Measurements from ENCODE around the gene MRPL55.

The MRPL55 gene

GRCh38 chr1:228101994-228102790, 6.9 kb downstream of the MRPL55 start:
- peaks cover 3% of the 10 kb centered on the region for H3K79me2 ChIP-seq (ENCODE audit: control insufficient read depth, insufficient read depth, low read length)
- no CpG with 5 or more reads among the region's 73 CpGs for WGBS (ENCODE audit: extremely low coverage, insufficient coverage, low lambda C conversion rate)
- H4K5ac ChIP-seq (ENCODE audit: low read length), result no peak overlapping the region
- no peak overlapping the region for H2AK5ac ChIP-seq (ENCODE audit: low read length)
- peaks cover 5% of the 10 kb centered on the region for H3K79me1 ChIP-seq (ENCODE audit: low read length)
- H3K36me3 ChIP-seq (ENCODE audit: control insufficient read depth, insufficient read depth, low read length), result peaks cover 3% of the 10 kb centered on the region
- H2BK15ac ChIP-seq (replicated peaks; ENCODE audit: low read depth), result no peak overlapping the region
- peak overlapping the region; percentile 83 for H3K56ac ChIP-seq (ENCODE audit: low read length)
- H3K23ac ChIP-seq (ENCODE audit: low read length), result no peak overlapping the region
- no peak overlapping the region for H3K27ac ChIP-seq (ENCODE audit: low read depth, low read length)
- H3K4me3 ChIP-seq (ENCODE audit: low read length), result peak overlapping the region; percentile 67
- peak overlapping the region; percentile 88 for H3K9ac ChIP-seq (ENCODE audit: low read length)
- DNase-seq, result peak; percentile 64
- no peak overlapping the region for H2BK5ac ChIP-seq (ENCODE audit: low read length)
- peak overlapping the region; percentile 24 for H3K18ac ChIP-seq (ENCODE audit: low read length)
- H4K8ac ChIP-seq (ENCODE audit: low read depth, low read length), result no peak overlapping the region
- no peak overlapping the region for H3K4ac ChIP-seq (ENCODE audit: low read depth, low read length)
- no peak overlapping the region for H2BK120ac ChIP-seq (ENCODE audit: low read depth, low read length)
- no peaks in the 10 kb centered on the region for H3K27me3 ChIP-seq (ENCODE audit: insufficient read depth, low read length, poor library complexity)
- peak overlapping the region; percentile 67 for H3K4me2 ChIP-seq (ENCODE audit: low read length)
- H3K4me1 ChIP-seq (ENCODE audit: control insufficient read depth, low read depth, low read length), result peaks cover 1% of the 10 kb centered on the region

DNA sequence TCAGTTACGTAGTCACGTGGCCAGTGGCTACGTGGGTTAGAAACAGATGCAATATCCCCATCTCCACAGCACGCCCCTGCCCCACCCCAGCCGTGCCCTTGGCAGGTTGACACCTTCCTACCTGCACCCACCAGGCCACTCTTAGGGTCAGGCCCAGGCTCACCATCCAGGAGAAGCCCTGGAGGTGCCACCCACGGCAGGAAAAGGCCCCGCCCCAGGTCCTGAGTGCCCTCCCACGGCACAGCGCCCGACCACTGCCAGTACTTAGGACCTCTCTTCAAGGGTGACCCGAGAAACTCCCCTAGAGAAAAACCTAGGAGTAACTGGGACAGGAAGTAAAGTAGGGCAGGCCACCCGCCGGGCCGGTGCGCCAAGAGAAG, 7.5 kb downstream of the MRPL55 start:
- Histone ChIP-seq H2BK5ac (ENCODE audit: low read length) (no peak overlapping the region), H3K36me3 (ENCODE audit: control insufficient read depth, insufficient read depth, low read length) (peaks cover 3% of the 10 kb centered on the region), H4K8ac (ENCODE audit: low read depth, low read length) (no peak overlapping the region), H3K79me1 (ENCODE audit: low read length) (peaks cover 10% of the 10 kb centered on the region), H2AK5ac (ENCODE audit: low read length) (no peak overlapping the region), H3K4me1 (ENCODE audit: control insufficient read depth, low read depth, low read length) (peaks cover 1% of the 10 kb centered on the region), H3K79me2 (ENCODE audit: control insufficient read depth, insufficient read depth, low read length) (peaks cover 9% of the 10 kb centered on the region), H3K9ac (ENCODE audit: low read length) (peak overlapping the region; percentile 88), H3K4me3 (ENCODE audit: low read length) (no peak overlapping the region), H2BK15ac (replicated peaks; ENCODE audit: low read depth) (no peak overlapping the region), H2BK120ac (ENCODE audit: low read depth, low read length) (no peak overlapping the region), H3K18ac (ENCODE audit: low read length) (no peak overlapping the region), H3K27me3 (ENCODE audit: insufficient read depth, low read length, poor library complexity) (no peaks in the 10 kb centered on the region), H3K4me2 (ENCODE audit: low read length) (no peak overlapping the region), H3K23ac (ENCODE audit: low read length) (no peak overlapping the region), H3K4ac (ENCODE audit: low read depth, low read length) (no peak overlapping the region), H4K5ac (ENCODE audit: low read length) (no peak overlapping the region), H3K56ac (ENCODE audit: low read length) (no peak overlapping the region), H3K27ac (ENCODE audit: low read depth, low read length) (no peak overlapping the region)
- WGBS (ENCODE audit: extremely low coverage, insufficient coverage, low lambda C conversion rate), result no CpG with 5 or more reads among the region's 15 CpGs
- DNase-seq, result no peak

DNA sequence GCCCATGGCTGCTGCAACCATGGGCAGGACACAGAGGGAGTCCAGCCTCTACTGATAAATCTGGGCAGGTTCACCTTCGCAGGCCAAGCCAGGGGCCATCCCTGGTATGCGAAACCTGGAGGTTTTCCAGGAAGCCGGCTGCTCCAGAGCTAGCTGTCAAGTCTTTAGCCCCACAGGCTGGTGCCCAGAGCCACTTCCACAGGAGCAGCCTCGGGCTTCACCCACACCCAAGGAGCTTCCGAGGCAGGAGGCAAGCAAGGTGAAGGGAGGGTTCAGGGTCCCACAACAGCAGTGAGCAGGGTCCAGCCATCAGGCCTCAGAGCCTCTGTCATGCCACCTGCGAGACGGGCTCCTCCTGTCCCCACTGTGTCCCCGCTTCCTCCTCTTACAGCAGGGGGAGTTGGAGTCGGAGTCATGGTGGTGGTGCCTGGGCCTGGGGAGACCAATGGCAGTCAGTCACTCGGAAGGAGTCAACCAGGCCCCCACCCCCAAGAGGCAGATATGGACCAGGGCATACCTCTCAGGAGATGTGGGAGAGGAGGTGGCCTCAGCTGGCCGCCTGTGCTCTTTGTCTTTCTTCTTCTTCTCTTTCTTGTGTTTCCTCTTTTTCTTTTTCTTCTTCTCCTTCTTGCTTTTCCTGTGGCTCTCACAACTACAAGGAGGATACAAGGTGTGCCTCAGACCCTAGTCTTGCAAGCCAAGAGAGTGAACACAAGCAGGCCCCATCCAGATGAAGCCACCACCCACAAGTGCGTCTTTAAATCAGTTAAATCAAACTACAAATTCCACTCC, 8.1 kb downstream of the MRPL55 start:
- H3K27ac ChIP-seq (ENCODE audit: low read depth, low read length), result no peak overlapping the region
- peaks cover 11% of the 10 kb centered on the region for H3K79me1 ChIP-seq (ENCODE audit: low read length)
- DNase-seq, result no peak
- H4K8ac ChIP-seq (ENCODE audit: low read depth, low read length), result no peak overlapping the region
- peaks cover 3% of the 10 kb centered on the region for H3K36me3 ChIP-seq (ENCODE audit: control insufficient read depth, insufficient read depth, low read length)
- H3K79me2 ChIP-seq (ENCODE audit: control insufficient read depth, insufficient read depth, low read length), result peaks cover 15% of the 10 kb centered on the region
- H3K23ac ChIP-seq (ENCODE audit: low read length), result no peak overlapping the region
- no peak overlapping the region for H2BK5ac ChIP-seq (ENCODE audit: low read length)
- H3K4me3 ChIP-seq (ENCODE audit: low read length), result no peak overlapping the region
- no CpG with 5 or more reads among the region's 12 CpGs for WGBS (ENCODE audit: extremely low coverage, insufficient coverage, low lambda C conversion rate)
- no peak overlapping the region for H3K4ac ChIP-seq (ENCODE audit: low read depth, low read length)
- no peak overlapping the region for H4K5ac ChIP-seq (ENCODE audit: low read length)
- no peak overlapping the region for H3K18ac ChIP-seq (ENCODE audit: low read length)
- H3K56ac ChIP-seq (ENCODE audit: low read length), result no peak overlapping the region
- H3K4me1 ChIP-seq (ENCODE audit: control insufficient read depth, low read depth, low read length), result peaks cover 1% of the 10 kb centered on the region
- H2BK15ac ChIP-seq (replicated peaks; ENCODE audit: low read depth), result no peak overlapping the region
- H2AK5ac ChIP-seq (ENCODE audit: low read length), result no peak overlapping the region
- no peak overlapping the region for H2BK120ac ChIP-seq (ENCODE audit: low read depth, low read length)
- no peak overlapping the region for H3K9ac ChIP-seq (ENCODE audit: low read length)
- no peaks in the 10 kb centered on the region for H3K27me3 ChIP-seq (ENCODE audit: insufficient read depth, low read length, poor library complexity)
- no peak overlapping the region for H3K4me2 ChIP-seq (ENCODE audit: low read length)

GRCh38 chr1:228099331-228099732, 9.8 kb downstream of the MRPL55 start:
- Histone ChIP-seq H3K27me3 (ENCODE audit: insufficient read depth, low read length, poor library complexity) (no peaks in the 10 kb centered on the region), H4K8ac (ENCODE audit: low read depth, low read length) (no peak overlapping the region), H3K4me3 (ENCODE audit: low read length) (no peak overlapping the region), H3K36me3 (ENCODE audit: control insufficient read depth, insufficient read depth, low read length) (peaks cover 3% of the 10 kb centered on the region), H2BK5ac (ENCODE audit: low read length) (no peak overlapping the region), H3K79me1 (ENCODE audit: low read length) (peaks cover 13% of the 10 kb centered on the region), H3K18ac (ENCODE audit: low read length) (no peak overlapping the region), H2AK5ac (ENCODE audit: low read length) (no peak overlapping the region), H2BK120ac (ENCODE audit: low read depth, low read length) (no peak overlapping the region), H3K9ac (ENCODE audit: low read length) (no peak overlapping the region), H2BK15ac (replicated peaks; ENCODE audit: low read depth) (no peak overlapping the region), H3K27ac (ENCODE audit: low read depth, low read length) (no peak overlapping the region), H3K23ac (ENCODE audit: low read length) (no peak overlapping the region), H3K56ac (ENCODE audit: low read length) (no peak overlapping the region), H3K4me1 (ENCODE audit: control insufficient read depth, low read depth, low read length) (peaks cover 1% of the 10 kb centered on the region), H4K5ac (ENCODE audit: low read length) (no peak overlapping the region), H3K79me2 (ENCODE audit: control insufficient read depth, insufficient read depth, low read length) (peaks cover 32% of the 10 kb centered on the region), H3K4me2 (ENCODE audit: low read length) (no peak overlapping the region), H3K4ac (ENCODE audit: low read depth, low read length) (no peak overlapping the region)
- no peak for DNase-seq
- WGBS (ENCODE audit: extremely low coverage, insufficient coverage, low lambda C conversion rate), result no CpG with 5 or more reads among the region's 4 CpGs

DNA sequence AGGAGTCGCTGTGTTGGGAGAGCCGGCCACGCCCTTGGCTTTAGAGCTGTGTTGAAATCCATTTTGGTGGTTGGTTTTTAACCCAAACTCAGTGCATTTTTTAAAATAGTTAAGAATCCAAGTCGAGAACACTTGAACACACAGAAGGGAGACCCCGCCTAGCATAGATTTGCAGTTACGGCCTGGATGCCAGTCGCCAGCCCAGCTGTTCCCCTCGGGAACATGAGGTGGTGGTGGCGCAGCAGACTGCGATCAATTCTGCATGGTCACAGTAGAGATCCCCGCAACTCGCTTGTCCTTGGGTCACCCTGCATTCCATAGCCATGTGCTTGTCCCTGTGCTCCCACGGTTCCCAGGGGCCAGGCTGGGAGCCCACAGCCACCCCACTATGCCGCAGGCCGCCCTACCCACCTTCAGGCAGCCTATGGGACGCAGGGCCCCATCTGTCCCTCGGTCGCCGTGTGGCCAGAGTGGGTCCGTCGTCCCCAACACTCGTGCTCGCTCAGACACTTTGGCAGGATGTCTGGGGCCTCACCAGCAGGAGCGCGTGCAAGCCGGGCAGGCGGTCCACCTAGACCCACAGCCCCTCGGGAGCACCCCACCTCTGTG, 10.7 kb downstream of the MRPL55 start:
- Histone ChIP-seq H3K79me1 (ENCODE audit: low read length) (peaks cover 13% of the 10 kb centered on the region), H2BK5ac (ENCODE audit: low read length) (no peak overlapping the region), H3K9ac (ENCODE audit: low read length) (no peak overlapping the region), H3K4me2 (ENCODE audit: low read length) (no peak overlapping the region), H3K27me3 (ENCODE audit: insufficient read depth, low read length, poor library complexity) (no peaks in the 10 kb centered on the region), H3K23ac (ENCODE audit: low read length) (no peak overlapping the region), H4K8ac (ENCODE audit: low read depth, low read length) (no peak overlapping the region), H2BK15ac (replicated peaks; ENCODE audit: low read depth) (no peak overlapping the region), H4K5ac (ENCODE audit: low read length) (no peak overlapping the region), H3K4me1 (ENCODE audit: control insufficient read depth, low read depth, low read length) (no peaks in the 10 kb centered on the region), H3K27ac (ENCODE audit: low read depth, low read length) (no peak overlapping the region), H3K4me3 (ENCODE audit: low read length) (no peak overlapping the region), H3K79me2 (ENCODE audit: control insufficient read depth, insufficient read depth, low read length) (peaks cover 41% of the 10 kb centered on the region), H3K4ac (ENCODE audit: low read depth, low read length) (no peak overlapping the region), H3K56ac (ENCODE audit: low read length) (no peak overlapping the region), H2AK5ac (ENCODE audit: low read length) (no peak overlapping the region), H3K18ac (ENCODE audit: low read length) (no peak overlapping the region), H3K36me3 (ENCODE audit: control insufficient read depth, insufficient read depth, low read length) (peaks cover 3% of the 10 kb centered on the region), H2BK120ac (ENCODE audit: low read depth, low read length) (no peak overlapping the region)
- WGBS (ENCODE audit: extremely low coverage, insufficient coverage, low lambda C conversion rate), result no CpG with 5 or more reads among the region's 28 CpGs
- no peak for DNase-seq

All from mesendoderm (in vitro differentiated cells).